Activated B cell treated with CpG ODN at 0.5 μM for 24 hours (primary cell): ENCODE results near the gene NEK6. TPM values are rescaled to one million over a fixed set of nuclear protein-coding genes. Genes with fewer than 3 reads are reported as not detected.

Source experiments
- ATAC-seq: fragments of 200-7000 bp; cut with Tn5 transposase; one replicate; pipeline ENCODE4 v1.10.0; 2021; ENCODE audit warnings: low read depth, mild to moderate bottlenecking, moderate library complexity
- CTCF ChIA-PET: fragments of 350-600 bp; sonication (Branson Sonifier 250); formaldehyde crosslinking; loops from one replicate; lab custom pipeline; 2021; ENCODE audit warnings: antibody characterized with exemption; lab: Charles Lee
- POLR2A ChIA-PET: fragments of 350-600 bp; sonication (Branson Sonifier 250); formaldehyde crosslinking; loops from one replicate; lab custom pipeline; 2021; ENCODE audit warnings: antibody characterized with exemption; lab: Charles Lee
- DNase-seq: peaks from one replicate; pipeline ENCODE4 v3.0.0; 2022
- H3K27ac Mint-ChIP-seq: one replicate; pipeline ENCODE4 v1.8.0; 2020; ENCODE audit warnings: mixed read lengths
- H3K27me3 Mint-ChIP-seq: one replicate; pipeline ENCODE4 v1.8.0; 2021; ENCODE audit warnings: mixed read lengths
- H3K36me3 Mint-ChIP-seq: one replicate; pipeline ENCODE4 v1.8.0; 2021; ENCODE audit warnings: low read depth, mixed read lengths
- H3K4me1 Mint-ChIP-seq: one replicate; pipeline ENCODE4 v1.8.0; 2021; ENCODE audit warnings: mixed read lengths
- H3K4me3 Mint-ChIP-seq: one replicate; pipeline ENCODE4 v1.8.0; 2020; ENCODE audit warnings: mild to moderate bottlenecking, mixed read lengths
- H3K9me3 Mint-ChIP-seq: one replicate; pipeline ENCODE4 v1.8.0; 2020; ENCODE audit warnings: mixed read lengths
- CTCF ChIP-seq: fragments of 200-600 bp; IDR thresholded peaks from one replicate; pipeline ENCODE4 v1.8.0; 2022; ENCODE audit warnings: antibody characterized with exemption, mild to moderate bottlenecking
- intact Hi-C: fragments of 100-400 bp; cut with micrococcal nuclease; formaldehyde crosslinking; loops from one replicate; pipeline ENCODE4 v1.15.1; 2024
- total RNA-seq: library from RNA; stranded (reverse); gene quantifications from 2 replicates; pipeline ENCODE4 v1.2.3, GENCODE V29; 2022

NEK6 gene
- total RNA-seq, 1 donor from 2014 or later: 110 TPM

- POLR2A ChIA-PET: no interaction called here
- no peak overlapping the region for H3K27ac Mint-ChIP-seq
- intact Hi-C loops: no loop called here
Observed at GRCh38 chr9:124376329-124376728, 118.6 kb downstream of the NEK6 start.

GRCh38 chr9:124377551-124378406 lies 120.0 kb downstream of the NEK6 start:
- Mint-ChIP-seq H3K4me1 (no peaks in the 10 kb centered on the region), H3K27ac (no peak overlapping the region), H3K27me3 (no peaks in the 10 kb centered on the region), H3K4me3 (no peak overlapping the region), H3K9me3 (peaks cover 5% of the 10 kb centered on the region), H3K36me3 (peaks cover 63% of the 10 kb centered on the region)
- no peak for ATAC-seq
- no peak for DNase-seq
- POLR2A ChIA-PET: no interaction called here
- TF ChIP-seq CTCF: no peak
- CTCF ChIA-PET: interaction anchor here (1.5 kb wide), 1 partner anchor 252 kb away, joined by 3 read pairs; no protein-coding TSS in a partner anchor
- intact Hi-C loops: no loop called here

More at GRCh38 chr9:124376329-124376728, 118.6 kb downstream of the NEK6 start:
- ATAC-seq: no peak
- peaks cover 64% of the 10 kb centered on the region for H3K36me3 Mint-ChIP-seq
- H3K4me3 Mint-ChIP-seq: no peak overlapping the region
- H3K27me3 Mint-ChIP-seq: no peaks in the 10 kb centered on the region
- no peak for TF ChIP-seq CTCF
- CTCF ChIA-PET: no interaction called here
- no peaks in the 10 kb centered on the region for H3K4me1 Mint-ChIP-seq
- H3K9me3 Mint-ChIP-seq: peaks cover 5% of the 10 kb centered on the region
- no peak for DNase-seq

GRCh38 chr9:124381170-124381945 lies 123.6 kb downstream of the NEK6 start:
- no peak overlapping the region for H3K4me3 Mint-ChIP-seq
- H3K9me3 Mint-ChIP-seq: no peaks in the 10 kb centered on the region
- no peak for DNase-seq
- no peak for ATAC-seq
- H3K27me3 Mint-ChIP-seq: no peaks in the 10 kb centered on the region
- TF ChIP-seq CTCF: no peak
- no peak overlapping the region for H3K27ac Mint-ChIP-seq
- ChIA-PET POLR2A (no interaction called here), CTCF (no interaction called here)
- no peaks in the 10 kb centered on the region for H3K4me1 Mint-ChIP-seq
- intact Hi-C loops: no loop called here
- peaks cover 66% of the 10 kb centered on the region for H3K36me3 Mint-ChIP-seq

- ChIA-PET CTCF (no interaction called here), POLR2A (no interaction called here)
- H3K36me3 Mint-ChIP-seq: peaks cover 45% of the 10 kb centered on the region
- no peak for ATAC-seq
- H3K4me1 Mint-ChIP-seq: peaks cover 17% of the 10 kb centered on the region
- no peak overlapping the region for H3K4me3 Mint-ChIP-seq
- intact Hi-C loops: no loop called here
- H3K27me3 Mint-ChIP-seq: no peaks in the 10 kb centered on the region
- DNase-seq: no peak
- H3K9me3 Mint-ChIP-seq: no peaks in the 10 kb centered on the region
- no peak overlapping the region for H3K27ac Mint-ChIP-seq
- no peak for TF ChIP-seq CTCF
Observed at GRCh38 chr9:124384210-124384609, 126.5 kb downstream of the NEK6 start.

GRCh38 chr9:124384846-124385245 lies 127.1 kb downstream of the NEK6 start:
- ATAC-seq: no peak
- Mint-ChIP-seq H3K4me3 (no peak overlapping the region), H3K27ac (no peak overlapping the region), H3K36me3 (peaks cover 42% of the 10 kb centered on the region), H3K27me3 (no peaks in the 10 kb centered on the region), H3K9me3 (no peaks in the 10 kb centered on the region), H3K4me1 (peaks cover 21% of the 10 kb centered on the region)
- TF ChIP-seq CTCF: no peak
- ChIA-PET POLR2A (no interaction called here), CTCF (no interaction called here)
- intact Hi-C loops: no loop called here
- no peak for DNase-seq
